Measurements from ENCODE around the gene BSPRY. TPM values are rescaled to one million over a fixed set of nuclear protein-coding genes. Genes with fewer than 3 reads are reported as not detected.

BSPRY gene
- total RNA-seq, 3 donors from 2014 or later (not counting 1 experiment from before 2014, with no cell fraction given), result 3.3 to 5.5 (median 4.3) TPM

DNA sequence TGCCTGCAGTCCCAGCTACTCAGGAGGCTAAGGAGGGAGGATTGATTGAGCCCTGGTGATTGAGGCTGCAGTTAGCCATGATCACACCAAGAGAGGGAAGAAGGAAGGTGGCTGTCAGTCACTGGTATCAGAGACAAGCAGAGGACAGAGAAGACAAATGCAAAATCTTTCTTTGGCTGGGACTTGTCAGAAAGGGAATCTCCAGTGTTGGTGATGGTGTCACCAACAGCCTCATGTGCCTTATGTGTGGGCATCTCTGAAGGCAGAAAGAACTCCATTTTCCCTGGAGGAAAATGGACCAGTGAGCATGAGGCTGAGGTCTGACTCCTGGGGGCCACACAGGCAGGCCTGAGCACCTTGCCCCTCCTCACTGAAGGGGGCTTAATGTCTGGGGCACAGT is 34.1 kb upstream of the BSPRY start:
- intact Hi-C loops (cut with micrococcal nuclease), result no loop called here
- Histone ChIP-seq H3K27ac (ENCODE audit: low read length) (no peak overlapping the region), H3K9me3 (ENCODE audit: control insufficient read depth, insufficient read depth, low read length) (no peaks in the 10 kb centered on the region), H3K4me3 (ENCODE audit: low read length) (no peak overlapping the region), H3K4me1 (ENCODE audit: control insufficient read depth, insufficient read depth, low read length) (no peaks in the 10 kb centered on the region), H3K27me3 (ENCODE audit: control insufficient read depth, insufficient read depth, low read length) (no peaks in the 10 kb centered on the region), H3K36me3 (ENCODE audit: control insufficient read depth, insufficient read depth, low read length) (no peaks in the 10 kb centered on the region)
- Mint-ChIP-seq H3K9me3 (no peaks in the 10 kb centered on the region), H3K27me3 (ENCODE audit: low read depth in 2 of 2) (peaks cover 3 to 8% of the 10 kb centered on the region in 2 donors), H3K36me3 (no peaks in the 10 kb centered on the region), H3K4me3 (no peak overlapping the region), H3K27ac (no peak overlapping the region), H3K4me1 (no peaks in the 10 kb centered on the region)
- no peak for TF ChIP-seq CTCF (IDR thresholded peaks at IDR 0.05)
- no peak for DNase-seq
- ATAC-seq, result no peak

- H3K4me1 Mint-ChIP-seq, result no peaks in the 10 kb centered on the region
- no peaks in the 10 kb centered on the region for H3K9me3 Mint-ChIP-seq
- Histone ChIP-seq H3K27ac (ENCODE audit: low read length) (no peak overlapping the region), H3K9me3 (ENCODE audit: control insufficient read depth, insufficient read depth, low read length) (no peaks in the 10 kb centered on the region), H3K4me1 (ENCODE audit: control insufficient read depth, insufficient read depth, low read length) (no peaks in the 10 kb centered on the region), H3K27me3 (ENCODE audit: control insufficient read depth, insufficient read depth, low read length) (no peaks in the 10 kb centered on the region), H3K4me3 (ENCODE audit: low read length) (no peak overlapping the region), H3K36me3 (ENCODE audit: control insufficient read depth, insufficient read depth, low read length) (no peaks in the 10 kb centered on the region)
- 94% methylated on average over 4 of the region's 4 CpGs for WGBS (ENCODE audit: insufficient coverage)
- peaks cover 3 to 8% of the 10 kb centered on the region in 2 donors for H3K27me3 Mint-ChIP-seq (ENCODE audit: low read depth in 2 of 2)
- H3K27ac Mint-ChIP-seq, result no peak overlapping the region
- ATAC-seq, result no peak
- TF ChIP-seq CTCF (IDR thresholded peaks at IDR 0.05), result no peak
- intact Hi-C loops (cut with micrococcal nuclease), result no loop called here
- no peak overlapping the region for H3K4me3 Mint-ChIP-seq
- H3K36me3 Mint-ChIP-seq, result no peaks in the 10 kb centered on the region
- no peak for DNase-seq
Observed at GRCh38 chr9:113316030-113316429, 33.3 kb upstream of the BSPRY start.

DNA sequence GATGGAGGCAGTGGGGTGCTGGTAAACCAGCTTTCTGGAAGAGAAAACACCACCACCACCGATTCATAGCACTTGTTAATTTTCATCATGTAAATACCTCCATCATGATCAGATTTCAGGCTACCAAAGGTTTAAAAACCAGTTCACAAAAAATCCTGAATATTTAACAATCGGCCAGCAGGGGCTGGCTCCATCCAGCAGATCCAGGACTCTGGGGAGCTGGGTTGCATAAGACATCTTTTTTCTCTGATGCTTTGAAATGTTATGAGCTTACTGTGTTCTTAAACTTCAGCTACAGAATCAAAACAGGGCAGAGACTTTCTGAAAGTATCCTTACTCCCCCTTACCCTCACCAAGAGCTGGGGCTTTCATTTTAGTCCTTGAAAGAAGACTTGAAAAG is 31.6 kb upstream of the BSPRY start:
- Histone ChIP-seq H3K9me3 (ENCODE audit: control insufficient read depth, insufficient read depth, low read length) (no peaks in the 10 kb centered on the region), H3K4me3 (ENCODE audit: low read length) (no peak overlapping the region), H3K27me3 (ENCODE audit: control insufficient read depth, insufficient read depth, low read length) (no peaks in the 10 kb centered on the region), H3K27ac (ENCODE audit: low read length) (no peak overlapping the region), H3K4me1 (ENCODE audit: control insufficient read depth, insufficient read depth, low read length) (no peaks in the 10 kb centered on the region), H3K36me3 (ENCODE audit: control insufficient read depth, insufficient read depth, low read length) (no peaks in the 10 kb centered on the region)
- DNase-seq (no peak), ATAC-seq (no peak)
- intact Hi-C loops (cut with micrococcal nuclease), result no loop called here
- Mint-ChIP-seq H3K27ac (no peak overlapping the region), H3K36me3 (no peaks in the 10 kb centered on the region), H3K9me3 (no peaks in the 10 kb centered on the region), H3K4me1 (no peaks in the 10 kb centered on the region), H3K27me3 (ENCODE audit: low read depth in 2 of 2) (peaks cover 3 to 8% of the 10 kb centered on the region in 2 donors), H3K4me3 (no peak overlapping the region)
- 87% methylated on average over 2 of the region's 2 CpGs for whole genome bisulfite sequencing (ENCODE audit: insufficient coverage)
- no peak for TF ChIP-seq CTCF (IDR thresholded peaks at IDR 0.05)

DNA sequence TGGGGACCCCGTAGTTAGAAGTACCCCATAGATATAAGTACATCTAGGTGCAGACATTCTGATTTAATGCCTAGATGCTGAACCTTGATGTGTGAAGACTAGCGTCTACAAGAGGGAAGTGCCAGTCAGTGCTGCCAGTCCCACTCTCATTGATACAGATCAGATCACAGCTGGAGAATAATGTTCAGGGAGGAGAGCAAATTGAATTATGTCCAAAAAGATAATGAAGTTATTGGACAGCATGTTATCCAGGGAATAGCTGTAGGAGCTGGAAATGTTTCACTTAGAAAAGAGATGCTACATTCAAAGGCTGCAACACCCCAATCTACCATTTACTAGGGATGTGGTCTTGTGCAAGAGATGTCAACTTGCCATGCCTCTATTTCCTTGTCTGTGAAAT is 30.3 kb upstream of the BSPRY start:
- Mint-ChIP-seq H3K9me3 (no peaks in the 10 kb centered on the region), H3K27ac (no peak overlapping the region), H3K4me1 (no peaks in the 10 kb centered on the region), H3K4me3 (no peak overlapping the region), H3K27me3 (ENCODE audit: low read depth in 2 of 2) (peaks cover 3 to 8% of the 10 kb centered on the region in 2 donors), H3K36me3 (no peaks in the 10 kb centered on the region)
- DNase-seq, result no peak
- no peaks in the 10 kb centered on the region for H3K4me1 ChIP-seq (ENCODE audit: control insufficient read depth, insufficient read depth, low read length)
- H3K36me3 ChIP-seq (ENCODE audit: control insufficient read depth, insufficient read depth, low read length), result no peaks in the 10 kb centered on the region
- no peak for ATAC-seq
- no peak for TF ChIP-seq CTCF (IDR thresholded peaks at IDR 0.05)
- no peak overlapping the region for H3K27ac ChIP-seq (ENCODE audit: low read length)
- no peaks in the 10 kb centered on the region for H3K9me3 ChIP-seq (ENCODE audit: control insufficient read depth, insufficient read depth, low read length)
- no peak overlapping the region for H3K4me3 ChIP-seq (ENCODE audit: low read length)
- 84% methylated on average over 2 of the region's 2 CpGs for WGBS (ENCODE audit: insufficient coverage)
- intact Hi-C loops (cut with micrococcal nuclease), result no loop called here
- no peaks in the 10 kb centered on the region for H3K27me3 ChIP-seq (ENCODE audit: control insufficient read depth, insufficient read depth, low read length)

All from natural killer cell (primary cell).